ENCODE data around the gene AGO1. TPM values are rescaled to one million over a fixed set of nuclear protein-coding genes. Genes with fewer than 3 reads are reported as not detected.
"Not testable (repeated sequence)": the region's sequence is repeated elsewhere in the genome, so short reads cannot be mapped to it uniquely, and the experiment has no call there.

Gene AGO1
- total RNA-seq, 1 donor from 2014 or later, result 110 TPM

DNA sequence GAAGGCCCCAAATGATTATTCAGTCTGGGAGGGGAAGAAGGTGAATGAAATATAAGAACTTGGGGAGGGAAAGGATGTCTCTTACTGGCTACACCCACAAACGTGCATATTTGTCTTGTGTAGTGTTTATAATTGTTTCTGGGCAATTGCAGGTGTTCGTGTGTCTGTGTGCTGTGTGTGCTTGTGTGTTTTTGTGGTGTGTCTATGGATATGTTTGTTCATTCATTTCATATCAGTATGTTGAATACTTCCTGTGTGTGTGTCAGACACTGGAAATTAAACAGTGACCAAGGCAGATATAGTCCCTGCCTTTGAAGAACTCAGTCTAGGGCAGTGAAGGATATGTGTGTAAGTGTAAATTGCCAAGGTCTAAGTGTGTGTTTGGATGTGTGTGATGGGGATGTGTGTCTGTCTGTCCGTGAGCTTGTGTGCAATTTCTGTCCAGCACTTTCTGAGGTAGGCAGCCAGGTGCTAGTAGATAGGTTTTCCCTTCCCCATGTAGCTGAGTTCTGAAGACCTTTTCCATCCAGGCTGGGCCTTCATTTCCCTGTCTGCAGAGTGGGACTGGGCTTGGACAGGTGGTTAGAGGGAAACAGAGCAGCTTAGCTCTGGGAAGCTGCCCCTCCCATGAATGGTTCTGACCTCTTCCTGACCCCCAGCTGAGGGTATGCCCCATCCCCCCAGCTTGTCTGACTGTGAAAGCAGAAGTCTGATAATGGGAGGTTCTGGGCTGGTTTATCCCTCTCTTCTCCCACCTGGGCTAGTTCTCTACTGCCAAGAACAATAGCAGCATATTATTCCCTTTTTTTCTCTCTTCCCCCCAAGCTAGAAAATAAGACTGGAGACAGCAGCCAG, 3.8 kb downstream of the AGO1 start:
- peak overlapping the region; percentile 95 for H3K27ac Mint-ChIP-seq
- peaks cover 3% of the 10 kb centered on the region for H3K27me3 Mint-ChIP-seq
- peaks cover 39% of the 10 kb centered on the region for H3K4me1 Mint-ChIP-seq (ENCODE audit: low read depth)
- no peak for TF ChIP-seq CTCF (IDR thresholded peaks at IDR 0.05; ENCODE audit: unreplicated experiment)
- no peak for DNase-seq (ENCODE audit: low spot score, unreplicated experiment)
- H3K9me3 Mint-ChIP-seq (ENCODE audit: low read depth), result no peaks in the 10 kb centered on the region
- H3K4me3 Mint-ChIP-seq (ENCODE audit: low read depth), result peak overlapping the region; percentile 51
- H3K36me3 Mint-ChIP-seq (ENCODE audit: insufficient read depth), result peaks cover 14% of the 10 kb centered on the region

GRCh38 chr1:35887508-35887907, 4.5 kb downstream of the AGO1 start:
- Mint-ChIP-seq H3K9me3 (ENCODE audit: low read depth) (no peaks in the 10 kb centered on the region), H3K4me3 (ENCODE audit: low read depth) (peak overlapping the region; percentile 51), H3K27me3 (no peaks in the 10 kb centered on the region), H3K4me1 (ENCODE audit: low read depth) (peaks cover 36% of the 10 kb centered on the region), H3K27ac (peak overlapping the region; percentile 95), H3K36me3 (ENCODE audit: insufficient read depth) (peaks cover 17% of the 10 kb centered on the region)
- DNase-seq (ENCODE audit: low spot score, unreplicated experiment), result no peak
- TF ChIP-seq CTCF (IDR thresholded peaks at IDR 0.05; ENCODE audit: unreplicated experiment), result no peak

DNA sequence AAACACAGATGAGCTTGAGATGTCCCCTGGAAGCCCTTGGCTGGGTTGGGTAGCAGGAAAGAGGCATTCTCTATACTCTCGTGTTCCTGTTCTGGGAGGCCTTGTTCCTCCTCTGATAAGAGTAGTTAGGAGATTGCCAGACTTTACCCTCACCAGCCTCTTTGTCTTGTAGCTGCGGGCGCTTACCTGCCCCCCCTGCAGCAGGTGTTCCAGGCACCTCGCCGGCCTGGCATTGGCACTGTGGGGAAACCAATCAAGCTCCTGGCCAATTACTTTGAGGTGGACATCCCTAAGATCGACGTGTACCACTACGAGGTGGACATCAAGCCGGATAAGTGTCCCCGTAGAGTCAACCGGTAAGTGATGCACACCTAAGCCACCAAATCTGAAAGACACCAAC, 5.2 kb downstream of the AGO1 start:
- H3K4me3 Mint-ChIP-seq (ENCODE audit: low read depth), result no peak overlapping the region
- no peaks in the 10 kb centered on the region for H3K27me3 Mint-ChIP-seq
- H3K27ac Mint-ChIP-seq, result peak overlapping the region; percentile 80
- H3K9me3 Mint-ChIP-seq (ENCODE audit: low read depth), result no peaks in the 10 kb centered on the region
- H3K4me1 Mint-ChIP-seq (ENCODE audit: low read depth), result peaks cover 35% of the 10 kb centered on the region
- H3K36me3 Mint-ChIP-seq (ENCODE audit: insufficient read depth), result peaks cover 20% of the 10 kb centered on the region
- no peak for DNase-seq (ENCODE audit: low spot score, unreplicated experiment)
- no peak for TF ChIP-seq CTCF (IDR thresholded peaks at IDR 0.05; ENCODE audit: unreplicated experiment)

DNA sequence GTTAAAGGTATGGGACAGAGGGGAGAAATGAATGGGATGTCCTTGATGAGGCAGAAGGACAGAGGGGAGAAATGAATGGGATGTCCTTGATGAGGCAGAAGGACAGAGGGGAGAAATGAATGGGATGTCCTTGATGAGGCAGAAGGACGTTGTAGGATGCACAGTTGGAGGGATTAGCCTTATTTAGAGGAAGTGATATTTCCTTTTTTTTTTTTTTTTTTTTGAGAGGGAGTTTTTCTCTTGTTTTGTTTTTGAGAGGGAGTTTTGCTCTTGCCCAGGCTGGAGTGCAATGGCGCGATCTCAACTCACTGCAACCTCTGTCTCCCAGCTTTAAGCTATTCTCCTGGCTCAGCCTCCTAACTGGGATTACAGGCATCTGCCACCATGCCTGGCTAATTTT, 6.0 kb downstream of the AGO1 start:
- DNase-seq (ENCODE audit: low spot score, unreplicated experiment); H3K9me3 Mint-ChIP-seq (ENCODE audit: low read depth); H3K4me3 Mint-ChIP-seq (ENCODE audit: low read depth); H3K27ac Mint-ChIP-seq; H3K27me3 Mint-ChIP-seq: not testable (repeated sequence)
- Mint-ChIP-seq H3K36me3 (ENCODE audit: insufficient read depth) (peaks cover 21% of the 10 kb centered on the region), H3K4me1 (ENCODE audit: low read depth) (peaks cover 35% of the 10 kb centered on the region)

GRCh38 chr1:35893051-35893879, 10.3 kb downstream of the AGO1 start:
- Mint-ChIP-seq H3K27me3 (no peaks in the 10 kb centered on the region), H3K36me3 (ENCODE audit: insufficient read depth) (peaks cover 32% of the 10 kb centered on the region)

More at GRCh38 chr1:35893051-35893879, 10.3 kb downstream of the AGO1 start:
- no peak for DNase-seq (ENCODE audit: low spot score, unreplicated experiment)
- no peaks in the 10 kb centered on the region for H3K9me3 Mint-ChIP-seq (ENCODE audit: low read depth)
- no peaks in the 10 kb centered on the region for H3K4me1 Mint-ChIP-seq (ENCODE audit: low read depth)
- H3K27ac Mint-ChIP-seq, result no peak overlapping the region
- no peak for TF ChIP-seq CTCF (IDR thresholded peaks at IDR 0.05; ENCODE audit: unreplicated experiment)
- no peak overlapping the region for H3K4me3 Mint-ChIP-seq (ENCODE audit: low read depth)

Measured in progenitor cell of endocrine pancreas (in vitro differentiated cells).